Gastroesophageal sphincter (tissue), 3 donors: Measurements from ENCODE around the gene COX5B.
A peak's percentile ranks its signal among the peaks of the same experiment; 100 is the strongest.

Experiments
- POLR2A ChIP-seq, 2 donors: fragments of 450-650 bp; IDR thresholded peaks; one replicate each; pipeline ENCODE4 v1.6.1; 2017; ENCODE audit warnings: antibody characterized with exemption in 2 of 2, mild to moderate bottlenecking in 2 of 2, moderate library complexity in 1 of 2
- POLR2AphosphoS5 ChIP-seq: sonication (generic); formaldehyde crosslinking; IDR thresholded peaks from one replicate; pipeline ENCODE4 v1.6.1; 2017; ENCODE audit warnings: antibody characterized with exemption
- TF ChIP-seq, protein P1 (sequence below), 4 experiments: fragments of 200-600 bp in 2 of 4; fragments of 450-650 bp in 2 of 4; sonication (generic) in 1 of 4; IDR thresholded peaks; one replicate each; pipeline ENCODE4 v1.5.1; 2017 to 2019; ENCODE audit warnings: antibody characterized with exemption in 4 of 4, mild to moderate bottlenecking in 2 of 4, moderate library complexity in 2 of 4

DNA sequence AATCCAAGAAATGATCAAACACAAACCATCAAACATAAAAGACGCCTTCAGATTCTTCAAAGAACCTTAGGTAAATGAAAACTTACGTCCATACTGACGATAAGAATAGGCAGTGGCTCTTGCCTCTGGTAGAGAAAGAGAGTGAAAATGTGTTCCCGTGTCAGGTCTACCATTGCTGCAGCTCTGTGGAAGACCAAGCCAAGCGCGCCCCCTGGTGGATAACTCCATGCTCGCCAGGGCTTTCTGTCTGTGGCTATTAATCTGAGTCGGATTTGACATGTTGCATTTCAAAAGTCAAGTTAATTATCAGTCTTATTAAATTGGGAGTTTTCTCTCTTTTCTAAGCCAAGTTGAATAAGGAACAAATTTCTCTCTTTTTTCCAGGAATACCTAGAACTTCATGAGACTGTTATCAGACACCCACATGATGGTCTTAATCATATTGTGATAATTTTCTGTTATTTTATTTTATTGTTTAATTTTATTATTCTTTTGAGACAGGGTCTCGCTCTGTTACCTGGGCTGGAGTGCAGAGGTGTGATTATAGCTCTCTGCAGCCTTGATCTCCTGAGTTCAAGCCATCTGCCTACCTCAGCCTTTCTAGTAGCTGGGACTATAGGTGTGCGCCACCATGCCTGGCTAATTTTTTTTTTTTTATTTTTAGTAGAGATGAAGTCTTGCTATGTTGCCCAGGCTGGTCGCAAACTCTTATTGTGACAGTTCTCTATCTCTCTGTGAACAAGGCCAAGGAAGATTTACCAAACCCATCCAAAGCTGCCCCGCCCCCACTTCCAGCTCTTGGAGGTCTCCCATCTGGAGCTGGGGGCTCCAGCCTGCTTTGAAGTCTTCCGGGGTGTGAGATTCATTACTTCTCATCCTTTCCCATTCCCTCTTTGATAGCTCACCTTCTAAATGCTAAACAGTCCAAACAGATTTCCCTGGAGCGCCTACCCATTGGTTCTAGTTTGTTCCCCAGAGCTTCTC, 51.7 kb downstream of the COX5B start:
- TF ChIP-seq, protein P1, sequence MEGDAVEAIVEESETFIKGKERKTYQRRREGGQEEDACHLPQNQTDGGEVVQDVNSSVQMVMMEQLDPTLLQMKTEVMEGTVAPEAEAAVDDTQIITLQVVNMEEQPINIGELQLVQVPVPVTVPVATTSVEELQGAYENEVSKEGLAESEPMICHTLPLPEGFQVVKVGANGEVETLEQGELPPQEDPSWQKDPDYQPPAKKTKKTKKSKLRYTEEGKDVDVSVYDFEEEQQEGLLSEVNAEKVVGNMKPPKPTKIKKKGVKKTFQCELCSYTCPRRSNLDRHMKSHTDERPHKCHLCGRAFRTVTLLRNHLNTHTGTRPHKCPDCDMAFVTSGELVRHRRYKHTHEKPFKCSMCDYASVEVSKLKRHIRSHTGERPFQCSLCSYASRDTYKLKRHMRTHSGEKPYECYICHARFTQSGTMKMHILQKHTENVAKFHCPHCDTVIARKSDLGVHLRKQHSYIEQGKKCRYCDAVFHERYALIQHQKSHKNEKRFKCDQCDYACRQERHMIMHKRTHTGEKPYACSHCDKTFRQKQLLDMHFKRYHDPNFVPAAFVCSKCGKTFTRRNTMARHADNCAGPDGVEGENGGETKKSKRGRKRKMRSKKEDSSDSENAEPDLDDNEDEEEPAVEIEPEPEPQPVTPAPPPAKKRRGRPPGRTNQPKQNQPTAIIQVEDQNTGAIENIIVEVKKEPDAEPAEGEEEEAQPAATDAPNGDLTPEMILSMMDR (IDR thresholded peaks at IDR 0.05) = peak; percentile 94 to 98 (median 95)
- TF ChIP-seq POLR2A (IDR thresholded peaks at IDR 0.05) (no peak), POLR2AphosphoS5 (no peak)
